ENCODE results near the gene ITM2C.

GRCh38 chr2:230840301-230840700, 24.4 kb upstream of the ITM2C start:
- TF ChIP-seq, protein P1, sequence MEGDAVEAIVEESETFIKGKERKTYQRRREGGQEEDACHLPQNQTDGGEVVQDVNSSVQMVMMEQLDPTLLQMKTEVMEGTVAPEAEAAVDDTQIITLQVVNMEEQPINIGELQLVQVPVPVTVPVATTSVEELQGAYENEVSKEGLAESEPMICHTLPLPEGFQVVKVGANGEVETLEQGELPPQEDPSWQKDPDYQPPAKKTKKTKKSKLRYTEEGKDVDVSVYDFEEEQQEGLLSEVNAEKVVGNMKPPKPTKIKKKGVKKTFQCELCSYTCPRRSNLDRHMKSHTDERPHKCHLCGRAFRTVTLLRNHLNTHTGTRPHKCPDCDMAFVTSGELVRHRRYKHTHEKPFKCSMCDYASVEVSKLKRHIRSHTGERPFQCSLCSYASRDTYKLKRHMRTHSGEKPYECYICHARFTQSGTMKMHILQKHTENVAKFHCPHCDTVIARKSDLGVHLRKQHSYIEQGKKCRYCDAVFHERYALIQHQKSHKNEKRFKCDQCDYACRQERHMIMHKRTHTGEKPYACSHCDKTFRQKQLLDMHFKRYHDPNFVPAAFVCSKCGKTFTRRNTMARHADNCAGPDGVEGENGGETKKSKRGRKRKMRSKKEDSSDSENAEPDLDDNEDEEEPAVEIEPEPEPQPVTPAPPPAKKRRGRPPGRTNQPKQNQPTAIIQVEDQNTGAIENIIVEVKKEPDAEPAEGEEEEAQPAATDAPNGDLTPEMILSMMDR (IDR thresholded peaks at IDR 0.05; ENCODE audit: insufficient read depth, low read length, poor library complexity, severe bottlenecking): no peak
- no peak for TF ChIP-seq EZH2phosphoT487 (conservative IDR thresholded peaks at IDR 0.05; ENCODE audit: low read length)
